Superior temporal gyrus (tissue), 1 donor: ENCODE results near the gene PID1.
"Not testable (repeated sequence)": the region's sequence is repeated elsewhere in the genome, so short reads cannot be mapped to it uniquely, and the experiment has no call there.

Experiments used
- DNase-seq: peaks from one replicate; pipeline ENCODE4 v3.0.0-alpha.2; 2016; ENCODE audit errors: extremely low spot score

PID1 gene

DNA sequence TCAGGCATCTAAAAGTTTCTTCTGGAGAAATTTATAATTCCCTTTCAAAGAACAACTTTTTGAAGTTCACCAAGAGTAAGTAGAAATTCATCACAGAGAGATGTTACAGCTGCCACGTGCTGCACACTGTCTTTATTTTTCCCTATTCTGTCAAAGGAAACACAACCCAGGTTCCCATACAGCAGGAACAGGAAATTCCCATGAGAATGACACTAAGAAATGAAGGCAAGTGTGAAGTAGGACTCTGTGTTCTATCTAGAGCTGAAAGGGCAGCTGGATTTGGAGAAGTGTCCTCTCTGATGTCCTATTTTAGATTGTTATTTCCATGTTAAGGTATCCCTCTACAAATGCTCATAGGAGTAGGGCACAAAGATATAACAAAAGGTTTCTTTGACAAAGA, 58.8 kb downstream of the PID1 start:
- no peak for DNase-seq

DNA sequence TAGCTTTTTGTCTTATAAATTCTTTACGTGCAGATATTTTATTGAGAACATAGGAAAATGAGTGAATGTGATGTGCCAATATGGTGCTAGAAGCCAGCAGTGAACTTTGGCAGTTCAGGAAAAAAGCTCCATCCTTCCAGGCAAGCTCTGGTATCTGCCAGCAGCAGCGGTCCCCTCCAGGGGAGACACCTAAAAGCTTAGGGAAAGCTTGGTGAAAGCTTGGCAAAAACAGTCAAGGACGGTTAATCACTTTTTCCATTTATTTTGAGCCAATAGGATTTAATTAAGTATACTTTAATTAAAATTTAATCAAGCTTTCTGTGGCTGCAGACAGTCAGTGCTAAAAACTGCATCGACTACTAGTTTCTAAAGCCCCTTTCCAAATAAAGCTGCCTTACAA, 60.4 kb downstream of the PID1 start:
- no peak for DNase-seq

DNA sequence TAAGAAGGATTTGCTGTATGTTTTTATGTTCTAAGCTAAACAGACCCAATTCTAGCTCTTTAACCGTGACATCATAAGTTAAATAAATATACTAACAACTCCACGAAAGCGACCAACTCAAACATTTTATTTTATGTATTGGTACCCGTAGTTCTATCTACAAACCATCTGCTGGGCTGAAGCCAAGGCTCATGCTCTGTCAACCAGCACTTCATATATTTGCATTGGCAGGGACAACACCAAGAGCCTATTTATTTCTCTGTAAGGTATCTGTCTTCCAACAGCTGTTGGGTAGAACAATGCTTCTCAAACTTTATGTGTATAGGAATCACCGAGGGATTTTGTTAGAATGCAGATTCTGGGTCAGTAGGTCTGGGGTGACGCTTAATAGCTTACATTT, 64.5 kb downstream of the PID1 start:
- no peak for DNase-seq

DNA sequence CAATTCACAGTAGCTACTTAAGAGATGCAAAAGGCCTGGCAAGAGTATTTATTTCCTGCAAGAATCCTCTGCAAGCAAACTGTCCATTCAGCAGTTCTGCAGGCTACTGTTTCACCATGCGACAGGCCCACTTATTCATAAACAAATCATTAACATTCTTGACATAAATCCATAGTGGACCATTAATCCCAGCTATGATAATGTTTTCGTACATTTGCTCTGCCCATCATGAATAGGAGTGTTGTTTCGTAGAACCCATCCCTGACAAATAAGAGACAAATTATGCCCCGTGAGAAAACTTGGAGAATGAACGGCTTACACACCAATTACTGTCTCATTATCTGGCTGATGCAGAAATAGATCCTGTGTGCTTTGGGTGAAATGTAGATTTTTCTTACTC, 65.4 kb downstream of the PID1 start:
- DNase-seq: no peak

DNA sequence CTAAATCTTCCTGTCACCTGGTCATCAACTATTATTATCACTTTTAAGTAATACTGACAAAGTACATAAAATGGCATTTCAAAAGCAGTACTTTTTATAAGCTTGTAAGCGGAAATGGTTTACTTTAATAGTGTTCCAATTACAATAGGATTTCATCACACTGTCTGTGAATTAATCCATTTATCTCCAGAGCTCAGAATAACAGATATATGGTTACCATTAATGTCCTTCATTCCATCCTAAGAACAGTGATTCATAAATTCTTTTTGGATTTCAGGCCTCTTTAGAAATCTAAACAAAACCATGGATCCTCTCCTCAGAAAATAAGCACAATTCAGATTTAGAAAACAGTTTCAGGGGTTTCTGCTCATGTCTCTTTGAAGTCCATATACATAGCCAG, 68.4 kb downstream of the PID1 start:
- DNase-seq: no peak

DNA sequence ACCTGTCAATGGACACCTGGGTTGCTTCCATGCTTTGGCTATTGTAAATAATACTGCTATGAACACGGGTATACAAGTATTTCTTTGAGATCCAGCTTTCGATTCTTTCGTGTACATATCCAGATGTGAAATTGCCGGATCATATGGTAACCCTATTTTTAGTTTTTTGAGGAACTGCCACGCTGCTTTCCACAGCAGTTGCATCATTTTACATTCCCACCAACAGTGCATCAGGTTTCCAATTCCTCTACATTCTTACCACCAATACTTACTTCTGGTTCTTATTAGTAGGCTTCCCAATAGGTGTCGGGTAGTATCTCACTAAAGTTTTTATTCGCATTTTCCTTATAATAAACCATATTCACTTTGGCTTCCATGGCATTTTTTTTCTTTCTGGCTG, 69.6 kb downstream of the PID1 start:
- no peak for DNase-seq

DNA sequence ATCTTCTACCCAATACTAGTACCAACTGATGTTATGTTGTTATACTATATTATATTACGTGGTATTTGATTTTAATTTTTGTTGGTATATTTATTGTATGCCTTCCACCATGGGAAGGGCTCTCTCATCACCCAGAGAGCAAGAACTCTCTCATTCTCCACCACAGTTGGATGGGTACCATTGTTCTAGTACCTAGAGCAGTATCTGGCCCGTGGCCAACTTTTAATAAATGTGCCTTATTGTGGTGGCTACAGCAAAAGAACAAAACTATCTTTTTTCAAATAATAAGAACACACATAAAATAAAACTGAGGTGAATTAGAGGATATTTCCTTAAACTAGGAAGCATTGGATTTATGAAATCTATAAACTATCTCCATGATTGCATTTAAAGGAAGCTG, 71.8 kb downstream of the PID1 start:
- no peak for DNase-seq

DNA sequence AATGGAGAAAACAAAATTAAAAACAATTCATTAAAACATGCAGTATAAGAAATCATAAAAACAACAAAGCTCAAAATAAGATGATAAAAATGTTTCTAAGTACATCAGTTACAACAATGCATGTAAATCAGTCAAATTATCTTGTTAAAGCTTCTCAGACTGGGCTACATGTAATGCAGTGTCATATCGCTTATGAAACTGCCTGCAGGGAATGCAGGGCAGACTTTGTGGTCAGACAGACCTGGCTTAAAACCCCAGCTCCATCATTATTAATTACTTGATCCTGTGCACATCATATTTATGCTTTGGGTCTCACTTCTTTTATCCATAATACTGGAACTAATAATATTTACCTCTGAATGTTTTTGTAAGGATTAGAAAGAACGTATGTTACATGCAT, 74.6 kb downstream of the PID1 start:
- no peak for DNase-seq

DNA sequence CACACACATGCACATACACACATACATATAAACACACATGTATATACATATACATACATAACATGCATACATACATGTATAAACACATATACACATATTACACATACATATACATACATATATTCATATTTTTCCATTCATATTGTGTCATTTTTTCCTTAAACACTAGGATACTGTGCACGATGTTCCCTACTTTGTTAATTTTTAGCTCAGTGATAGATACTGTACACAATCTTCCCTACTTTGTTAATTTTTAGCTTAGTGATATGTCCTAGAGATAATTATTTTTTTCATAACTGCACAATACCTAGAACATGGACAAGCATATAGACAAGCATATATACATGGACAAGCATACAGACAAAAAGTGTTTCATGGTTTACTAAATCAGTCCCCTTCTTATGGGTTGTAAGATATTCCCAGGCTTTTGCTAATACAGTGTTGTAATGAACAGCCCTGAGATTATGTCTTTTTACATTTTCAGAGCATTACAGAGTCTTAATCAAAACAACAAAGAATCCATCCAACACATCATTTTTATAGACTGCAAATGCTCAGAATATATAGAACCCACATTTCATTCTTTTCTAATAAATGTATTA, 75.6 kb downstream of the PID1 start:
- DNase-seq: no peak

DNA sequence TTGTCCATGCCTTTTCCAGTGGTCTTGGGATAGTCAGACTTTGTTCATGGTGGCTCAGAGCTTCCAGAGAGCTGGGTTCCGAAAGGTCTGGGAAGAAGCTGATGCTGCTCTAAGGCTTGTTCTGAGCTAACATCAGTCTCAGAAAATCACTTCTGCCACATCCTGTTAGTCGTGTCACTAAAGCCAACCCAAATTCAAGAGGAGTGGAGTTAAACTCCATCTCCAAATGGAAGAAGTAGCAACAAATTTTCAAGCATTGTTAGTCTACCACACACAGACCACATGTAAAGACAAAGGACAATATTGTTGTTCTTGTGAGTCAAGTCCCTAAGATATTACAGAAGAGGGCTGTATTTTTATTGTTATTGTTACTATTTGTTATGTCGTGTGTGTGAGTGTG, 77.8 kb downstream of the PID1 start:
- no peak for DNase-seq

DNA sequence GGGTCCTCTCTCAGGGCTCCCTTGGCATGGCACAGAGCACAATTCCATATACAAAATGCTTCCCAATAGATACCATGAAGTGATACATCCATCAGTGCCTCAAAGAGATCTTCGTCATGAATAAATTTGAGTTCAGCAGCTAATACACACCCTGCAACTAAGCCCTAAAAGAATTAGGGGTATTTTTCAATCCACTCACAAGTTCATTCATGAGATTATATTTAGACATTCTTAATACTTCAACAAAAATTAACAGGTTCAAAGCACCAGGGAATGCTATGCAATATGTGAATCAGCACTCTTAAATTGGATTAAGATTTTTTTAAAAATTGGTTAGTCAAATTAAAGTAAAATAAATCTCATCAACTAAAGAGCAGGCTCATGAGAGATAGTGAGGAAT, 79.7 kb downstream of the PID1 start:
- no peak for DNase-seq

DNA sequence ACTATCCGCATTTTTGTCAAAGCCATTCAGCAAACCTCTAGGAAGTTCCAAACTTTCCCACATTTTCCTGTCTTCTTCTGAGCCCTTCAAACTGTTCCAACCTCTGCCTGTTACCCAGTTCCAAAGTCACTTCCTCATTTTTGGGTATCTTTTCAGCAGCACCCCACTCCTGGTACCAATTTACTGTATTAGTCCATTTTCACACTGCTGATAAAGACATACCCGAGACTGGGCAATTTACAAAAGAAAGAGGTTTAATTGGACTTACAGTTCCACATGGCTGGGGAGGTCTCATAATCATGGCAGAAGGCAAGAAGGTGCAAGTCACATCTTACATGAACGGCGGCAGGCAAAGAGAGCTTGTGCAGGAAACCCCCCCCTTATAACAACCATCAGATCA, 84.0 kb downstream of the PID1 start:
- not testable (repeated sequence) for DNase-seq

DNA sequence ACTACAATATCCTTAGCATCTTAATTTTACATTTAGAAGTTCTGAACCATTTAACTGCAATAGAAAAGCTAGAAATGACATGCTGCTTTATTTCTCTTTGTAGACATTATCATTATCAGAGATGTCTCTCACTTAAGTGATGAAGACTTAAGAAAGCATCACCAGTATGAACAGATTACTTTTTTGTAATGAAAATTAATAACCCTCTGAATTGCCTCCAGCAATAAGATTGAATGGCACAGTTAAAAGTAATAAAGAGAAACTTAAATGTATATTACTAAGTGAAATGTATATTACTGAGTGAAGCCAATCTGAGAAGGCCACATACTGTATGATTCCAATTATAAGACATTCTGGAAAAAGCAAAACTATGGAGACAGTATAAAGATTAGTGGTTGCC, 89.4 kb downstream of the PID1 start:
- no peak for DNase-seq

DNA sequence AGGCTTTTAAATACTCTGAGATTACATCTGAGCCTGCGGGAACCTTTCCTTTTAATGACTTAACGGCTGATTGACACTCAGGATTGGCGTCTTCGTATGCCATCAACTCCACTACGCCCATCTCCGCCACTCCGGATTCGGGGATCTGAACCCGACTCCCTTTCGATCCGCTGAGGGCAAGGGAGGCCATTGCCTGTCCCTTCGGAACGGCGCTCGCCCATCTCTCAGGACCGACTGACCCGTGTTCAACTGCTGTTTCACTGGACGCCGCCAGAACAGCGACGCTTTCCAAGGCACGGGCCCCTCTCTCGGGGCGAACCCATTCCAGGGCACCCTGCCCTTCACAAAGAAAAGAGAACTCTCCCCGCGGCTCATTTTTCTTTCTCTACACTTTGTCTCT, 90.4 kb downstream of the PID1 start:
- no peak for DNase-seq

DNA sequence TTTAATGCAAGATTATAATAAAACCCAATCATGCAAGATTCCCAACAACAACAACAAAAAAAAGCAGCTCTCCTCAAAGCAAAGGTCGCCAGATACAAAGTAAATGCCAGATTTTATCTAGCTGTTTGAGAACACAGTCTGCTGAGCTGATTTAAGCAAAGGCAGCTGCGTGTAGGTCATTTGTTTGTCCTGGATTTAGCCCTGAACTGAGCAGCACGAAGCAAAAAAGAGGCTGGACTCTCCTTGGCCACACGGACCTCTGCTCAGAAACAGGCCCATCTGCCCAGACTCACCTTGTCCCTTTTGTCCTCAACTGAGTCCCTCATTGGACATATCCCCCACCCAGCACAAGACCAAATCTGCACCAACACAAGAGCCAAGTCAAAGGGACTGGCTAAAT, 91.5 kb downstream of the PID1 start:
- no peak for DNase-seq

DNA sequence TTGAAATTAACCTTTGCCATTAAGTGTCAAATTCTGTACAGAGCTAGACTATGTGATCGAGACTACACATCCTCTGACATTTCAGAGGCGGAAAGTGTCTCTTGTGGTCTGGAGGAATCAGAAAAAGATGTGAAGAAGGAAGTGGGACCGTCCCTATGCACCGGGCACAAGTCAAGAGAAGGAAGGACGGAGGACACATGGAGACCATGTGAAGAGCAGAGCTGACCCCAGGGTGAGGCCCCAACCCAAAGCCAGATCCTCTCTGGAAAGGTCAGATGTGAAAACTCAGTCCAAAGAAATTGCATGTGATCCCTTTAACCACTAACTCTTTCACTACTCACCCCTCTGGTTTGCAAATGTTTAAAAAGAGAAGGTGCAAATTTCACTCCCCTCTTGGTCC, 92.4 kb downstream of the PID1 start:
- DNase-seq: no peak

DNA sequence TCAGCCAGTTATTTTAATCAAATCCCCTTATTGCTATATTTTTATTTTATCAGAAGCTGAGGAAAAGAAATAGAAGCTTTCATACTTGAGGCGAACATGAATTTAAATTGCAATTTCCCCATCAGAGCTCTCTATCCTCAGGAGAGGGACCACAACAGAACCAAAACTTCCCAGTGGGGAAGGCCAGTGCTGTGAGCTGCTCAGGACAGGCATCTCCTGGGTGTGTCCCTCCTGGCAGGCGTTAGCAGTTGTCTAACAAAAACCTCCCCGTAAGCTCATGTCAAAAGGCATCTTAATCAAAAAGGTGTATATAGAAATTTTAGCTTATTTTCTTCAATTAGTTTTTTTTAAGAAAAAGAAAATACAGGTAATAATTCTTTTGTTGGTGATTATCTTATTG, 93.0 kb downstream of the PID1 start:
- DNase-seq: no peak

DNA sequence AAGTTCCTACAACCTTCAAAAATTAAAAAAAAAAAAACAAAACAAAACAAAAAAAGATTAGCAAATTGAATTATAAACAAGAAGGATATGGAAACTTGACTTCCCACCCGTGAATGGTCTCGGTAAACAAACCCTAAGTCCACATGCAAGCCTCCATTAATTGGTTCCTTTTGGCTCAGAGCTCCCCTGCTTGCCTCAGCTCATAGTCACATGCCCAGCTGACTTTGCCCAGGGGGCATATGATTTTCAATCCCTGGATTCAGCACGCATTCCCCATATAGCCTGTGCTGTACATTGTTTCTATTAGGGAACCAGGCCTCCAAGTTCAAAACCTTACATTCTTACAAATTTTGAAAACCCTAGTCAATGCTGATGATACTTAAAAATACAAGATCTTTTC, 95.0 kb downstream of the PID1 start:
- DNase-seq: no peak

DNA sequence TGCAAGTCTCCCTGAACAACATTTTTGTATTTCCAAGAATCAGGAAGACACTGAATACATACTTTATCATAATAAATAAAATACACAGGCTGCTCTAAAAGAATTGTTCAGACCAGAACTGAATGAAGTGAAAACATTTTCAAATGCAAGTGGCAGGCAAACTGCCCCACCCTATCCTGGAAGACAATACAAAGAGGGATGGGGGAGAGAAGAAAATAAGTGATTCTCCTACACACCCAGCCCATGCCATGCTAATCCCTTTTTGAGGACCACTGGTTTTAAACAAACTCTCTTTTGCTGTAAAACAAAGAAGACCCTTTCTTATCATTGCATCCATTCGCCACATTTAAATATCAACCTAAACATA, 95.6 kb downstream of the PID1 start:
- no peak for DNase-seq

DNA sequence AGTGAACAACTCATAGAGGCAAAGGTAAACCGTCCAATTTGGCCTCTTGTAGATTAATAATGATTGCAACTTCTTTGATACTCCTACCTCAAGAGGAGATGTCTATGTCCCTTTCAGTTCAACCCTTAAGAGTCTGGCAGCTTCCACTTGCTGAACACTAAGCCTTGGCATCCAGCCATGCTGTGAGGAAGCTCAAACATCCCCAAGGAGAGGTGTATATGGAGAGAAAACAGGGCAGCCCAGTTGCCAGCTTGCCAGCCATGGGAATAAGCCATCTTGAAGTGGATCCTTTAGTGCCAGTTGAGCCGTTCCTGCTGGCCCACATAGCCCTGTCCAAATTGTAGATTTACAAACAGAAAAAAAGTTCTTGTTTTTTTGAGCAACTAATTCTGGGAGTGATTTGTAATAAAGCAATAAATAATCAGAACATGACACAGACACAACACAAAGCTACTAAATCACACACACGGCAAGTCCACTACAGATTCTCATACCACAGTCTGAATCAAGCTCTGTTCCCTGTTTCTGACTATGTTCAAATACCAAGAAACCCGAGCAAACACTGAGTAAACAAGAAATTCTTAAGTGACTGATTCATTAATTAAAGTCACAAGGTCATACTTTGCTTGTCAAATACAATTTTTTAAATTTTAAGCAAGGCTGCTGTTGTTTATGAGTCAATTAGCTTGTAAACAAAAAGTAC, 96.1 kb downstream of the PID1 start:
- DNase-seq: no peak

DNA sequence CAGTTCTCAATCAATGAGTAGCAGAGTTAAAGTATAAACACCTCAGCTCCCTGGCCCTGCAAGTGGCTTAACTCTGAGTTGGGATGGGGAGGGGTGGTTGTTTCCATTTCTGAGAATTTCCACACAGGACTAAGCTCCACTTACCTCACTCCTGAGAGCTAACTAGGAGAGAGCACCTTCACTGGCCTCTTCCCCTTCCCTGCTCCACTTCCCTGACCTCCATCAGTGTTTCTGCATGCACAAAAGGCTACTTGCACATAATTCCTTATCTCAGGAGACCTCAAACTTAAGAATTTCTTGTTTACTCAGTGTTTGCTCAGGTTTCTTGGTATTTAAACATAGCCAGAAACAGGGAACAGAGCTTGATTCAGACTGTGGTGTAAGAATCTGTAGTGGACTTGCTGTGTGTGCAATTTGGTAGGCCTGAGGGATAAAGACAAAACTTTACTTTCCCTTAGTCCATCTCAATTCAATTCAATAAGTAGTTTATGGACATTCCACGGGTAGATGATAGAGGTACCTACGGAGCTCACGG, 97.2 kb downstream of the PID1 start:
- DNase-seq: no peak

DNA sequence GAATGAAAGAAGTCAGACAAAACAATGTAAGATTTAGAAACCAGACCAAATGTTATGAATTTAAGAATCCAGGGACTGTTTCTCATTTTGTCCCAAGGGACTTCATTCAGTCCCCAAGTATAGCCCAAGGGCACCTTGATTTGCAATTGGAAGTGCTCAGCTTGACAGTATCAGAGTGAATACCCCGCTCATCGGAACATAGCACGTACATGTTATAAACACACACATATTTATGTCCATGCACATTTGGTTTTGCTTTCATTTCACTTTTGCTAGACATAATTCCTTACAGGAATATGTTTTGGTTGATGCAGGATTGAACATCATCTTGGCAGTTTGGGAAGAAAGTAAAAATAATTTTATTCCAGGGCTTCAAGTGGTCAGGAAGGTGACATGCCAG, 100.2 kb downstream of the PID1 start:
- no peak for DNase-seq

DNA sequence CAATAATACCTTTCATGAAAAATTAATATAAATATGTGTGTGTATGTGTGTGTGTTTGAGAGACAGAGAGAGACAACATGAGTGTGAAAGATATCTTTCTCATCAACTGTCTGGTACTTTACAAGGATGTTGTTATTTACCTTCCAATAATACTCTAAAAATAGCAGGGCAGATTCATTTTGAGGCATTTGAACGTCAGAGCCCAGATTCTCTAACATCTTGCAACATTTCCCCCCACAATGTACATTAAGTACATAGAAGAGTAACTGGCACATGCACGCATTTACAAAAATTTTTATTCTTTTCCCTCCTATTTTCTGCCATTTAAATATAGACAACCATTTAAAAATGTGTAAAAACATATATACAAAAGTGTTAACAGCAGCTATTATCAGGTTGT, 100.9 kb downstream of the PID1 start:
- no peak for DNase-seq

DNA sequence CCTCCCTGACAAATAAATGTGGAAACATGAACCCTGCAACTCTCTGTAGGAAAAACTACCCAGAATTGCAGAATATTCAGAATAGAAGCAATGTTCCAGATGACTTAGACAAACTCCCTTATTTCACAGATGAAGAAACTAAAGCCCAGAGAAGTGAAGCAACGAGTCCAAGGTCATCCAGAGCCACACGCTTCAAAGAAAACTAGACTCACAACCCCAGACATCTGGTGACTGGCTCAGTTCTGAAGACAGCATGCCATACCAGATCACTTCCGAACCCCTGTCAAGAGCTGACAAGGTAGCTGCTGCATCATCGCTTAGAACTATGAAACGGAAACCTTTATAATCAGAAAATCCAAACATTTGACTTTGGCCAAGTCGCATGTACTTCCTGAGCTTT, 101.3 kb downstream of the PID1 start:
- no peak for DNase-seq
